Kidney tubule cell (primary cell): ENCODE data around the gene ACAP1.

Experiments used
- DNase-seq: peaks from one replicate; pipeline ENCODE4 v3.0.0-alpha.2; 2018; ENCODE audit warnings: low spot score

The ACAP1 gene, protein sequence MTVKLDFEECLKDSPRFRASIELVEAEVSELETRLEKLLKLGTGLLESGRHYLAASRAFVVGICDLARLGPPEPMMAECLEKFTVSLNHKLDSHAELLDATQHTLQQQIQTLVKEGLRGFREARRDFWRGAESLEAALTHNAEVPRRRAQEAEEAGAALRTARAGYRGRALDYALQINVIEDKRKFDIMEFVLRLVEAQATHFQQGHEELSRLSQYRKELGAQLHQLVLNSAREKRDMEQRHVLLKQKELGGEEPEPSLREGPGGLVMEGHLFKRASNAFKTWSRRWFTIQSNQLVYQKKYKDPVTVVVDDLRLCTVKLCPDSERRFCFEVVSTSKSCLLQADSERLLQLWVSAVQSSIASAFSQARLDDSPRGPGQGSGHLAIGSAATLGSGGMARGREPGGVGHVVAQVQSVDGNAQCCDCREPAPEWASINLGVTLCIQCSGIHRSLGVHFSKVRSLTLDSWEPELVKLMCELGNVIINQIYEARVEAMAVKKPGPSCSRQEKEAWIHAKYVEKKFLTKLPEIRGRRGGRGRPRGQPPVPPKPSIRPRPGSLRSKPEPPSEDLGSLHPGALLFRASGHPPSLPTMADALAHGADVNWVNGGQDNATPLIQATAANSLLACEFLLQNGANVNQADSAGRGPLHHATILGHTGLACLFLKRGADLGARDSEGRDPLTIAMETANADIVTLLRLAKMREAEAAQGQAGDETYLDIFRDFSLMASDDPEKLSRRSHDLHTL

DNA sequence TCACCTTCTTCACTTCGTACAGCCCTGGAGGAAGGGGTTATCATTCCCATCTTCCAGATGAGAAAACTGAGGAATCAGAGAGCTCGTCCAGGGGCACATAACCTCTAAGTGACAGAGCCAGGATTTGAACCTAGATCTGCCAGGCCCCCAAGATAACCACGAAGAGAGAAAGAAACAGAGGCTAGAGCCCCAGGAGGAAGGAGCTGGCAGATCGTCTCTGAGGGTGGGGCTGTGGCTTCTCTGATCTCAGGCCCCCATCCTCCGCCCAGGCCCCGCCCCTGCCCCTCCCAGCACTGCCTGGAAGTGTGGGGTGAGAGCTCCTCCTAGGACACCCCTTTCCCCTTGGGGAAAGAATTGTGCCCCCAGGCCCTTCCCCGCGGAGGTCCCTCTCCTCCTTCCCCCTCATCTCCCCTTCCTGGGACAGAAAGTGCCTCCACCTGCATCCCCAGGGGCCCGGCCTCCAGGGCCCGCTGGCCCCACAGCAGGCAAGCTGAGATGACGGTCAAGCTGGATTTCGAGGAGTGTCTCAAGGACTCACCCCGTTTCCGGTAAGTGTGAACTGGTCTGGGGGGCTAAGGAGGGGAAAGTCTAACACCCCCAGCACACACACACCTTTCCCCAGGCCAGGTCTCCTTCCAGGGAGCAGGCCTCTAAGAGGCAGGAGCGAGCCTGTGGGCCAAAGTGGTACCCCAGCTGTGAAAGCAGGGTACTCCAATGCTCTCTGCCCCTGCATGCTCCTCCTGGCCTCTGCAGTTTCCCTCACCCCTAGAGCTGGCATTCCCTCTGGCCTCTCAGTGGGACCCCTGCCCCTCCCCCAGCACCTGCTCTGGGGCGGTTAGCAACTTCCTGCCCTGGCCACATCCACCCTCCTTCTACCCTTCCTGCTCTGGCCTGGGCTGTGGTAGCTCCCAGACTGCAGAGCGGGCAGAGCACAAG lies at the start of gene ACAP1:
TSS of gene ACAP1 (plus strand) at position 290 of the 936 bp plus-strand sequence. CDS start at position 496, 206 bp downstream.
- no peak for DNase-seq

DNA sequence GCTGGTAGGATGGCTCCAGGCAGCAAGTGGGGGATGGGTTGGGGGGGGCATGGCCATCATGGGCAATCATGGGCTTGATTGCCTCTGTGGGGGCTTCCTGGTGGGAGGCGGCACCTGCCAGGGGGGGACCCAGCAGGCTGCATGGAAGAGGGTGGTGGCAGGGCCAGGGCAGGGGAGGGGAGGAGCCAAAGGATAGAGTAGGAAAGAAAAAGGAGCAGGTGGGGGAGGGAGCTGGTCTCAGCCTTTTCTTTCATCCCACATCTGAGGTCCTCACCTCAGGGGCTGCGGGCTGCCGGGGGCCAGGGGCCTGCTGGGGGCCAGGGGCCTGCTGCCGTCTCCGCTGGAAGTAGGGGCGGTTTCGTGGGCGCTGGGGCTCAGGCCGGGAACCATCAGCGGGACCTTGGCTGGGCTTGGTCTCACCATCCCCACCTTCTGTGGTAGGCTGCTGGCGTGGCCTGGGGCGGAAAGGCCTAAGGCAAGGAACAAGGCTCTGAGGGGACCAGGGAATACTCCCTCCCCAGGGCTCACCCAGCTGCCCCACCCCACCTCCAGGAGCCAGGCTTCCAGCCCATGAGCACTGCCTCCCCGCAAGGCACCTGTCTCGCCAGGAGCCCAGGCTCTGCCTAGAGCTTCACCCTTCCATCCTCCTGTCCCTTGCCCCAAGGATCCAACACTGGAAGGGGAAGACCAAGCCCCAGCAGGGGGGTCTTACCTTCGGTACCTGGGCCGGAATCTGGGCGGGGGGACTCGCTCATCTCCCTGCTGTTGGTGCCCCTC lies 46.9 kb upstream of the ACAP1 start:
- no peak for DNase-seq

DNA sequence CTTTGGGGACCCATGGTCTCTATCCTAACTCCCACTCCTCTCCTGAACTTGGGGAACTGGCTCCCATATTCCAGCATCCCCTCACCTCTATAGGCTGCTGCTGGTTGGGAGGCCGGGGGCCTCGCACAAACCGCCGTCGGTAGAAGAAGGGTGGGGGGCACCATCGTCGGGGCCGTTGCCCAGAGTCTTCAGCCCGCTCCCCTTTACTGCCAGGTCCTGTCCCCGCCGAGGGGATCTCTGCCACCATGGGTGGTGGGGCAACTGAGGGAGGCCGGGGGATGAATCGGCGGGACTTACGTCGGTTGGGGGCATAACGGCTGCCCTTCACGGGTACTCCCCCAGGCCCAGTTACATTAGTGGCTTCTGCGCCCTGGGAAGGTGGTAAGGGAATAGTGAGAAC lies 46.2 kb upstream of the ACAP1 start:
- no peak for DNase-seq

DNA sequence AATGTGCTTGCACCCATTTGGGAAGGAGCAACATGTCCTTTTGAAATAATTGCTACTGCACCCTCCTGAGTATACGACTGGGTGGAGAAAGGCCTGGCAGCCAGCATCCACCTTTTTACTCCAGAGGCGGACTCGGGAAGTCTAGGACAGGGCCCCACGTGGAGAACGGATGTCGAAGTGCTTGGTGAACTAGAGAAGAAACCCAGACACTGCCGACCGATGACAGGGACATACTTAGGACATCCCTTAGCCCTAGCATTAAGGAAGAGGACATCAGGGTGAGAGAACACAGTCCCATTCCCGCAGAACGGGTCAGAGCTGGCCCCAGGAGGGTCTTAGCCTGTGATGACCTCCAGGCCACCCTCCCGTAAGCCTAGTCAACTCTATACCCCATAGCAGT lies 45.6 kb upstream of the ACAP1 start:
- DNase-seq: no peak

DNA sequence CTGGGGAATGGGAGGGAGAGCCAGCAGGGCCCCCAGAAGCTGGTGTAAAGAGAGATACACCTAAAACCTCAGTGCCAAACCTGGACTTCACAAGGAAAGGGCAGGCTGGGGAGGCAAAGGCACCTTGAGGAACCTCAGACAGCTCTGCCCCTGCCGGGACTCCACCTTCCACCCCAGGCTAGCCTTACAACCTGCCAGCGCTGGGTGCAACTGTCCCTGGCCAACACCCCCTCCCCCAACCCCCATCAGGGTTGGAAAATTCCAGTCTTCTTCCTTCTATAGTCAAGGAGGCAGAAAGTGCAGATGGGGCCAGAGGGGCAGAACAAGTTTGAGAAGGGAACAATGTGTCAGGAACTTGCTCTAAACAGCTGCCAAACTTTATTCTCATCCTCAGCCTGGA lies 44.1 kb upstream of the ACAP1 start:
- no peak for DNase-seq

DNA sequence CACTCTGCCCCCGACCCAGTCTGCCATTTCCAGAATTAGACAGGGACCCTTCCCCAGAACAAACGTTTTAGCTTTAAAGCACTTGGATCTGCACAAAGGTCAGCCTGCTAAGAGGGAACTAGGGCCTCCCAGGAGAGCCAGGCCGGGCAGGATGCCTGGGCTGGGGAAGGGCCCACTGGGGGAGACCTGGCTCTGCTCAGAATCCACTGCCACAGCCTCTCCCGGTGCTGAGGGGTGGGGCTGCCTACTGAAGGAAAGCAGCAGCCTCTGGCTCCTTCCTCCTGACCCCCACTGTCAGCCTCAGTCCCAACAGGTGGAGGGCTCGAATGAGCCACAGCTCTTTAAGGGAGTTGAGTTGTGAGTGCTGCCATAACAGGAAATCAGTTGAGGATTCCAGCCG lies 43.6 kb upstream of the ACAP1 start:
- DNase-seq: no peak

DNA sequence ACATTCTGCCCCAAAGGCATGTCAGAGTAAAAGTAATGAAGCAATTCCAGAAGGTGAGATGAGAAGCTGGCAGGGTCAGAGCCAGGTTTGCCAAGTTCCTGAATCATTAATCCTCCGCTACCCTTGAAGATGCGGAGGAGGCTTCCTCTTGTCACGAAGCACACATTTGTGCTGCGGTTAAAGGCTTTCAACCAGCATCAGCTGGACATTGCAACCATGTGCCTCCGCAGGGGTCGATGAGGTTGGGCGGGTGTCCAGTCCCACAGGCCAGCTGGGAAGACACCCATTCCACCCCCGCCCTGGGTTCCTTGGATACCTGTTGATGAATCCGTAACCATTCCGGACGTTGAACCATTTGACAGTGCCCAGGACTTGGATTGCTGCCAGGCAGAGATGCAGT lies 43.2 kb upstream of the ACAP1 start:
- peak; percentile 67 for DNase-seq

DNA sequence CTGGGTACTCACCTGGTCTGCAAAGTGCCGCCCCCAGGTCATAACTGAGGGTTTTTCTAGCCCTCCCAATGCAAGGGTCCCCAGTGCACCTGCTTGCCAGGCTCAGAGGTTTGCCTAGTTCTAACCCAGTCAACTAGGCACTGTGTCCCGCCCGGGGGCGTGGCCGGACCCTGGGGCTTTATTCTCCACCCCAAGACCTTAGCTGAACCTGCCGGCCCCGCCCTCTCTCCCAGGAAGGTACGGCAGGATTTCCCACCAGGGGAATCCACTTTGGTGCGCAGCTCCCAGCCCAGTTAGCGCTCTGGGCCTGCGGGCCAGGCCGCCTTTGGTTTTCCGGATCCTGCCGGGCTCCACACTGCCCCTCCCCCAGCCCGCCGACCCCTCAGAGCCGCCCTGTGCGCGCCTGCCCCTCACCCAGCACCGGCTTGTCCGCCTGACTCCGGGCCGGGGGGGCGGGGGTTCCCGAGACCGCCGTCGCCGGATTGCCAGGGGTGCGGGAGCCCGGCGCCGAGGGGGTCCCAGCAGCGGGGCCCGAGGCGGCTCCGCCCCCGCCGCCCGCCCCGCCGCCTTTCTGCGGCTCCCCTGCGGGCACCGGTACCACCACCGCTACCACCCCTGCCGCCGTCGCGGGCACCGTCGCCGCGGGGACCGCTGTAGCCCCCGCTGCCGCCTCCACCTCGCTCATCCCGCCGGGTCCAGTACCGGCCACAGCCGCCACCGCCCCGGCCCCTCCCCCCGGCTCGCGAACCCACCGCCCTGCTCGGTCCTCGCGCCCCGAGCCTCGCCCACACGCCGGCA lies 42.3 kb upstream of the ACAP1 start:
- DNase-seq: peak; percentile 11

DNA sequence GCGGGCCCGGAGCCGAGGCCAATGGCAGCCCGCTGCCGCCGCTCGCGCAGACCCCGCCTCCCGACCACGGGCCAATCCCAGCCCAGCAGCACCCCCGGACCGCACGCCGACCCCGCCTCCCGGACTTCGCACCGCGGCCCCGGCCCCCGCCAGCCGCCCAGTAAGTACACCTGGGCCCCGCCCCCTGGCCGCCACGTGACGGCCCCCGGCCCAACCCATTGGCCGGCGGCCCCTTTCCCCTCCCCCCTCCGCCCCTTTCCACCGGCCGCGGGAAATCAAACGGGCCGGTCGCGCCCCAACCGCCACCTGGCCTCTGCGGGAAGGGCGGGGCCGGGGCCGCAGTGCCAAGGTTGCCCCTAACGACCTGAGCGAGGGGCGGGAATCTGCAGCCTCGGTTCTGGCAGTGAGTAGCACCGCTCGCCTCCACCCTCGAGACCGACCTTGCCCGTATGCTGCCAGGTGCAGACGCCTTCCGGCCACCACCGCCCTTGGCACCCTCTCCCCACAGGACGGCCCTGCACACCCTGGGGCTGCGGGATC lies 41.6 kb upstream of the ACAP1 start, which contains the start of gene YBX2:
TSS of gene YBX2 (minus strand) at position 26 of the 540 bp plus-strand sequence. CDS start 139 bp downstream, outside the sequence.
- DNase-seq: peak; percentile 68

DNA sequence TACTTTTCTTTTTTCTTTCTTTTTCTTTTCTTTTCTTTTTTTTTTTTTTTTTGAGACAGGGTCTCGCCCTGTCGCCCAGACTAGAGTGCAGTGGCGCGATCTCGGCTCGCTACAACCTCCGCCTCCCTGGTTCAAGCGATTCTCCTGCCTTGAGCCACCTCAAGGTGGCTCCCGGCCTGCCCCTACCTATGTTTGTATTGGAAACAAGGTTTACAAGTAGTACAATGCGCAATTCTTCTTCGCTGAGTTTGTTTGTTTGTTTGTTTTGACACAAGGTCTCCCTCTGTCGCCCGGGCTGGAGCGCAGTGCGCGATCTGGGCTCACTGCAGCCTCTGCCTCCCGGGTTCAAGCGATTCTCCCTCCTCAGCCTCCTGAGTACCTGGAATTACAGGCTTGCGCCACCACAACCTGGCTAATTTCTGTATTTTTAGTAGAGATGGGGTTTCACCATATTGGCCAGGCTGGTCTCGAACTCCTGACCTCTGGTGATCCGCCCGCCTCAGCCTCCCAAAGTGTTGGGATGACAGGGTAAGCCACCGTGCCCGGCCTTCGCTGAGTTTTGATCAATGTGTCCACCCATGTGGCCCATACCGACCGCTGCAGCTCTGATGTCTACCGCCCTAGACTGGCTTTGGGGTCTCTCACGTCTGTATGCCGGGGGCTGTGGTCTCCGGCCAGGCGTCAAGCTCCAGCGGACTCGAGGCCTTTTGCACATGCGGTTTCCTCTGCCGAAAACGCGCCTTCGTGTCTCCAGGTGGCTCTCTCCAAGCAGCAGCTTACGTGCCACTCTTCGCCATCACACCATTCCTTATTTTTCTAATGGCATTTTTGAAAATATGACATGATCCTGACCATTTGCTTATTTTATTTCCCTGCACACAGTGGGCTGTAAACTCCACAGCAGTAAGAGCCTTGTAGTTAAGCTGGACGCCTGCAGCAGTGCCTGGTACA lies 40.8 kb upstream of the ACAP1 start:
- DNase-seq: no peak

DNA sequence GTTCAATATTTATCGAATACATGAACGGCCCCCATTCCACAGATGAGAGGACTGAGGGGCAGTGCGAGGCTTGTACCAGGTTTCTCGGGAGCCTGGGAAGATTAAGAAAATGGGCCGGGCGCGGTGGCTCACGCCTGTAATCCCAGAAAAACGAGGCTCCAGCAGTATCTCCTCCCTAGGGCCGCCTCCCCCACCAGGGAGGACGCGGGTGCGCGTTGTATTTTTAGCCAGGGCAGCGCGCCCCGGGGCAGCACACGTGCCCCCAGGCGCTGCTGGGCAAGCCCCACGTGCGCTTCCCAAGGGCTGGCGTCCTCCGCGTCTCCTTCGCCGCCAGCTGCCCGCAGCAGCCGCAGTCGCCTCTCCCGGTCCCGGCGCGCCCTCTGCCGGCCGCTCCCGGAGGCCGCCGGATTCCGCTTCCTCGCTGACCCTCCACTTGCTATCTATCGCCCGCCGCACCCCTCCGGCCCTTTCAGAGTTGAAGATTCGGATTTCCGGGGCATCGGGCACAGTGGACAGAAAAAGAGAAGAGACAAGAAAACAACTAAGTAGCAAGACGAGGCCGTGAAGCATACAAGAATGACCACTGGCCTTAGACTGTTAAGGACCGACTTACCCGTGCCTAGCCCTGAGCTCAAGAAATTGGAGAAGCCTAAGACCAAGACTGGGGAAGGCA lies 40.0 kb upstream of the ACAP1 start:
- peak; percentile 82 for DNase-seq

DNA sequence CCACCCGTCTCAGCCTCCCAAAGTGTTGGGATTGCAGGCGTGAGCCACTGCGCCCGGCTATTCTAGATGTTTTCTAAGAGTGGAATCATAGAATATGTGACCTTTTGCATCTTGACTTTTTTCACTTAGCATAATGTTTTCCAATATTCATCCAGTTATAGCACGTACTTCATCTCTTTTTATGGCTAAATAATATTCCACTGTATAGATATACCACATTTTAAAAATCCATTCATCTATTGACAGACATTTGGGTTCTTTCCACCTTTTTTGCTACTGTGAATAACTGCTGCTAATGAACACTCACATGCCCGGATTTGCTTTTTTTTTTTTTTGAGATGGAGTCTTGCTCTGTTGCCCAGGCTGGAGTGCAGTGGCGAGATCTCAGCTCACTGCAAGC lies 32.1 kb upstream of the ACAP1 start:
- no peak for DNase-seq

DNA sequence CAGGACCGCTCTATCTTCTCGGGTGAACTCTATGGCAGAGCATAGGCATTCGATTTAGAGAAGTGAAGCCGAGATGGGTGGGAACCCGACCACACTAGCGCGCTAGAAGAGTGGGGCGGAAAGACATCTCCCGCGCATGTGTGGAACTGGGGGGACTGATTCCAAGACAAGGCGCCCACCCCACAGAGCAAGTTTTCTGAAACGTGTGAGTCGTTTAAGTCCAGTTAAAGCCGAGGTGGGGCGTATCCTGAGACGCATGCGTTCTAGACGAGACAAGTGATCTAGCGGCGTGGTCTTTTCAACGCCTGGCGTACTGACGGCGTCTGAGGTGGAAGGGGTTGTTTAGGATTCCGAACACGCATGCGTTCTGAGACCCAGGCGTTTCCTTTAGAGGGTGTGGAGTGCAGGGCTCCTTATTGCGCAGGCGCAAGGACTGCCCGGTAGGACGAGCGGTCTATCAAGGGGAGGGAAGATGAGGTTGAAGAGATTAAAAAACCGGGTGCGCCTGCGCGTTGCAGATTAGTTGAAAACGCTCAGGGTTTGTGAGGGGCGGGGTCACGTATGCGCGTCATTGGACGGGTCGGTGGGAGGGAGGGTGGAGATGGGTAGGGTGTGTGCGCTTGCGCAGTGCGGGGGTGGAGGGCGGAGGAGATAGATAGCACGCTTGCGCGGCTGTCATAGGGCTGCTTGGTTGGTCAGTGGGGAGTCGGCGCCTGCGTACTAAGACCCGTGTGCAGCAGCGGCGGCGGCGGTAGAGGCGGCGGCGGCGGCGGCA lies 29.2 kb upstream of the ACAP1 start, which contains the start of gene EIF5A:
TSS of gene EIF5A (plus strand) at position 718 of the 775 bp plus-strand sequence. CDS start 2,008 bp downstream, outside the sequence.
- DNase-seq: peak; percentile 100

DNA sequence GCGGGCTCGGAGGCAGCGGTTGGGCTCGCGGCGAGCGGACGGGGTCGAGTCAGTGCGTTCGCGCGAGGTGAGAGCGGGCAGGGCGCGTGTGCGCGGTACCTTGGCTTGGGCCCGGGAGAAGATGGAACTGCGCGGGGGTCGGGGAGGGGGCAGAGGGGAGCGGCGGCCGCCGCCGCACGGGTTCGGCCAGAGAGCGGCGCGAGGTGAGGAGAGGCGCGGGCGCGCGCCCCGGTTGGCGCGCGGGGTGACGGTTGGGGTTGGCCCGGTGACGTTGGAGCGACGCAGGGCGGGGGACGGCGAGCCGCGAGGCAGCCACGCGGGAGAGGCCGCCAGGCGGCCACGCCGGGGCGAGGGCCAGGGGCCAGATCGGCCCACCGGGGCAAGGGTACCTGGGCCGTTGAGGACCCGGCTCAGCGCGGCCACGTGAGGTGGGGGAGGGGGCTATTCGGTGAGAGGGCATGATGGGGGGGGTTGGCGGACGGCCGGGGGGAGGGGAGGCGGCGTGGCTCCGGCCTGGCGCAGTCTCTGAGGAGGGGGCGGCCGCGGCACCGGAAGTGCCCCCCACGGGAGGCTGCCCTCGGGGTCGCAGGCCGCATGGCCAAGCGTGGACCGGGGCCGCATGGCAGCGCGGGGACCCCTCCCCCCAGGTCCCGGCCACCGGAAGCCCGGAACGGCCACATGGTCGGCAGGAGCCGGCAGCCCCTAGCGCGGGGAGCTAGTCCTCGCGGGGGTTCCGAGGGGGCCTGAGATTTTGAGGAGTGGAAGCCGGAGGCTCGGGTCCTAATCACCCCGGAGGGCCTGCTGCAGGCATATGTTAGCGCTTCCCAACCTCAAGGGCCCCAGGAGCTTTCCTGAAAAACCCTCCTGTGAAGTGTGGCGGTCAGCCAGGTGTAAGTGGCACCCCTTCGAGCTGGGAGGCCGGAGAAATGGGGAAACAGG lies 28.4 kb upstream of the ACAP1 start:
- peak; percentile 42 for DNase-seq

DNA sequence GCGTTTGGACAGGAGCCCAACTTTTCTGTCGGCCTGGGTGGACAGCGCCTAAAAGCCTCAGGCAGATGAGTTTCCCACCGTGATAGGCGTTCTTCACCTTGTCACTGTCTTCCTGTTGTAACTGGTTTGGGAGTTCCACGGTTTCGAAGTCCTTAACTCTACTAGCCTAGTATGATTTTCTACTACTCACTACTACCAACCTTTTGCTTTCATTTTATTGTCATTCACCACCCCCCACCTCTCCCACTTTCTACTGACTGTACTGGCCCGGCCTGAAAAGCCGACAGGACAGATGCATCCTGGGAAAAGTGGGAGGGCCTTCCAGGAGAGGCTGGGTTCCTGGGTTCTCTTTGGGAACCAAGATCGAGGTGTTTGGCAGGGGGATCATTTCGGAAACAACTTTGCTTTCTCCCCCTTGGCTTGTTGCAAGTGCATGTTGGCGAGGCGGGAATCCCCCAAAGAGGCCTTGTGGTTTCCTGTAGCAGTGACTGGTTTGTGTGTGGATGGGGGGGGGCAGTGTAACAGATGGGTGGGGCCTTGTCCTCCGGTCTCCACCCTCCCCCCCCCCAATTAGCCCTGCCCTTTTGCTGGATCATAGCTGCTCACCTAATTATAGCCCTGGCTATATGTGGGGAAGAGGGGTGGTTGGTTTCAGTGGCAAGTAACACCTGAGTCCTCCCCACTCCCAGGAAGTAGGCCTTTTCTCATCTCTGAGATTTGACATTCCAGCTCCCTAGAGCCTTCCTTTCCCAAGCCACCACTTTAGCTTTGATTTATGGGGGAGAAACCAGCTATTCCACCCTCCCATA lies 27.5 kb upstream of the ACAP1 start:
- DNase-seq: peak; percentile 85
